GM20431 (cell line): ENCODE results near the gene KCNJ15.

Source experiments
- in situ Hi-C: fragments of 300-500 bp; cut with MseI, MboI; formaldehyde crosslinking; loops from one replicate; pipeline ENCODE4 v1.15.0; 2020; ENCODE audit warnings: low sequenced_read_pairs; ENCODE audit not compliant: unreplicated experiment

The KCNJ15 gene

DNA sequence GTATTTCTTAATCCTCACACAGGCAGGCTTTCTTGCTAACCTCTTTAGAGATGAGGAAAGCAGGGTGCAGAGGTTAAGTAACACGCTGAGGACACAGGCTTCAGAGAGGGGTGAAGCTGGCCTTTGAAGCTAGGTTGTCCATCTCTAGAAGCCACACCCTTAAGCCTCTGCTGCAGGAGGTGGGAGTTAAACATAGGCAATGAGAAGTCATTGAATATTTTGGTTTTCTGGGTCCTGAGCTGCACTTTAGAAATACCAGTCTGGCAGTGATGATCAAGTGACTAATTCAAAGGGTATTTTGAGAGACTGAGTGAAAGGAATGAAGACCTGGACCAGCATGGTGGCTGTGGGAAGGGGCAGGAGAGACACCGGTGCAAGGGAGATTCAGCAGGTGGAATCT lies 9.9 kb downstream of the KCNJ15 start:
- in situ Hi-C loops = no loop called here

DNA sequence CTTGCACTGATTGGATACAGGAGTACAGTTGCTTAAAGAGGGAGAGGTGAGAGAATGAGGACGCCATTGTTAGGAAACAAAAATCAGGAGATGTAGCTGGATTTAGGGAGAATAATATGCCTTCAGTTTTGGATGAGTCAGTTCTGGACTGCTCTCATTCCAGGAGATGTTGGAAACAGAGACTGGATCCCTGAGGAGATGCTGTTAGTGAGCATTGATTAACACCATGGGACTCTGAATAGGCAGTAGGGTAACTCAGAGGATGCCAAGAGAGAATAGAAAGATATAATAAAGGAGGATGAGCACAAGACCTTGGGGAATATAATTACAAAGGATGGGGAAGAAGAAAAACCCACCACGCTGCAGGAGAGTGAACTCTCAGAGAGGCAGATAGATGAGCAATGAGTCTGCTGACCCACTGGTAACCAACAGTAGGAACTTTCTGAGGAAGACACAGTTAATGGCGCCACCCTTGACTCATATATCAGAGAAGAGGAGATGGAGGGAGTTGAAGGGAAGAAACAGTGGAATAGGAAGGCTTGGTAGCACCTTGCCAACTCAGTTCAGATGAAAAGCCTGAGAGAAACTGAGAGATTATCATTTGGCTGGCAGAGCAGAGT lies 10.5 kb downstream of the KCNJ15 start:
- in situ Hi-C loops = no loop called here

- in situ Hi-C loops = no loop called here
Measured at GRCh38 chr21:38267991-38268863, 11.4 kb downstream of the KCNJ15 start.

DNA sequence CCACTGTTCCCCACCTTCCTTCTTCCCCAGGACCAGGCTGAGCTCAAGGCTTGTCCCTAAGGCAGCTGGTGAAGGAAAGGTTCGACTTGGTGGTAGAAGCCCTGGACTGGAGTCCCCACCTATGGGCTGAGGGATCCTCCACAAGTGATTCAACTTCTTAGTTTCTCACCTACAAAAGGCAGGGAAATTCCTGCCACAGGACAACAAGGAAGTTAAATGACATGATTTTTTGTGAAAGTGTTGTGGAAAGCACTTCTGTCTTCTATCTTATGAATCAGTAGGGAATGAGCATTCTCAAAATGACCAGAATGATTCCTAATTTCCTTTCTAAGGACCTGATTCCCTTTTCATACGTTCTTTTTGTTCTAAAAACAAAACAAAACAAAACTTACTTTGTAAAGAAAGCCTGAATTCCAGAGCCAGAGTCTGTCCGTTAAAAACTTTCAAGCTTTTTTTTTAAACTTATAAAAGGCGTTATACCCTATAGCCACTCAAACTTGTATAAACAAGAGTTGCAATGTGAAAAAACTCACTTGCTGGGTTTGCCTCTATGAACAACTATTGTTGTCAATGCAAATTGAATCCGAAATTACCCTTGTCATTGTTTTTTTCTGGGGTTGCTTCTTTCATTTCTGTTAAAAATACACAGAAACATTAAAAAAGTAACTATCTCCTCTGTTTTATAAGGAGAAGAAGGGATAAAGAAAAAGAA lies 12.2 kb downstream of the KCNJ15 start:
- in situ Hi-C loops = no loop called here

GRCh38 chr21:38269576-38269936 lies 12.8 kb downstream of the KCNJ15 start:
- in situ Hi-C loops = no loop called here

DNA sequence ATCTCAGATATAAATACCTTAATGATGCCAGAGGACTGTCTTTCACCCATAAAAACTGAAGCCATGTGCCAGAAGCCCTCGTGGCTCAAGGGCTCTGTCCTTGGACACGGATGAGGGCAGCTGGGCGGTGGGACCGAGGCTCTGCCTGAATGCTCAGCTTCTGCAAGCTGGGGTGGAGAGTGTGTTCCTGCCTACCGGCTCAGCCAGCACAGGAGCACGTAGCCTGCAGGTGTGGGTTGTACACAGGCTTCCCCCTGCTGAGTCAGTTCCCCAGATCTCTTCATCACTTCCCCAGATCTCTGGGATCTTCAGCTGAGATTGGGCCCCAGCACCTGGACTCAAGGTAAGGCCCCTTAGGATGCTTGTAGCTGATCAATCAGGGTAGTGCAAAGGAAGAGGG lies 15.4 kb downstream of the KCNJ15 start:
- in situ Hi-C loops = no loop called here

DNA sequence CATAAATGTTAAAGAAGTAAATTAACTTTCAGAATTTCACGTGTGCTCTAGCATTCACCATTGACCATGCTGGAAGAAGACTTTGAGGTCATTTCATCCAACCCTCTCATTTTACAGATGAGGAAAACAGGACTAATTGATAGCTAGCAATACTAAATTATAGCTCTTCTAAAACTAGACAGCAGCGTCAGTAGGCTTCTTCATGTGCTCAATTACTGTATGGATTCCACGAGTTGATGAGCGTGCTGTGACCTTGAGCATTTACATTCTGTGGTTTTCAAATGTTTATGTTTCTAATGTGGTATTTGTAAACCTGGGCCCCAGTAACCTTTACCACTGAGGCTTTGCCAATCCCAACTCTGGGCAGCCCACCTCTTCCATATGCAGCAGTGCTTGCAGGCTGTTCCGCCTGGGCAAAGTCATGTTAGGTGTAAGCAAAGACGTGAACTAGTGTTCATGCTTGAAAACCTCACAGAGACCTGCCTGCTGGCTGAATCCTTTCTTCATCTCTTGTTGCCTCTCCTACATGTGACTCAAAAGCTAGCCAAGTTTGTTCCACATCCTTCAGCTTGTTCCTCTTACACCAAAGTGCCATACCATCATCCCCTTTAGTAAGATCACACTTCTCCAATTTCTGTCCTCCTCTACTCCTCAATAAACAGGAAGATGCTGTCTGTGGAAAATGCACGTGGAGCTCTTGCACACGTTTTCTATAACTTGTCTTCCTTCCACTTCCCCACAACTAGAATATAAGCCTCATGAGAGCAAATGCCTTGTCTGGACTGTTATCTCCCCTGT lies 17.2 kb downstream of the KCNJ15 start:
- in situ Hi-C loops = no loop called here

- in situ Hi-C loops = no loop called here
Measured at GRCh38 chr21:38277501-38278131, 20.8 kb downstream of the KCNJ15 start.

DNA sequence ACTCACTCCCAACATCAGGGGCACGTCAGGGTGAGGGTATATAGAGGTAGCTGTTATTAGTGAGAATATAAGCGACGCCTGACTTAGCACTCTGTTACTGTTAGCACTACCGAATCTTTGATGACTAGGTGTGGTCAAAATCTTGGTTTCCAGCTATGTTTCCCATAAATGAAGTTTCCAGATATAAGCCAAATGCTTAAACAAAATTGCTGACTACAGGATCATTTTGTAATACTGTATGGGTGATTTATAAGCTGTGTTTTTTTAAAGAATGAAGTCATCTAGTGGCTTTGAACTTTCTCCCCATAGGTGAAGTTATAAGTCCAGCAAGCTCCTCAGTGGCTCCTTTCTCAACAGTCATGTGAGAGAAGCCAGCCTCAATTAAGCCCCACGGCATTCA lies 23.7 kb downstream of the KCNJ15 start:
- in situ Hi-C loops = no loop called here

GRCh38 chr21:38280867-38281266 lies 24.1 kb downstream of the KCNJ15 start:
- in situ Hi-C loops = no loop called here

DNA sequence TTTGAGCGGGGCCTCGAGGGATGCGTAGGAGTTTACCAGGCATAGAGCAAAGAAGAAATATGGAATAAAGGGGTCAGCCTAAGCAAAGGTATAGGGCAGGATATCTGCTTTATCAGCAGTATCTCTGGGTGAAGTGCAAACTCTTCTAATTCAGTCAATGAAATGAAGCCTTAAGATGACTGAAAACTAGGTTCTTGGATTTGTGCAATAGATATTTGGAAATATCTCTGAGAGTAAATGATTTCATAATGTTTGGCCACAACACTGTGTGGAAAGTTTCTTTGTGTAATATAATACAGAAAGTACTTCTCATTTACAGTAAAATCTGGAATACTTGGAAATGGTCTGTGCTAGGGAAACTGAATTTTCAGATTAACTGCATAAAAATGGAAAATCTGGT lies 26.1 kb downstream of the KCNJ15 start:
- in situ Hi-C loops = no loop called here

DNA sequence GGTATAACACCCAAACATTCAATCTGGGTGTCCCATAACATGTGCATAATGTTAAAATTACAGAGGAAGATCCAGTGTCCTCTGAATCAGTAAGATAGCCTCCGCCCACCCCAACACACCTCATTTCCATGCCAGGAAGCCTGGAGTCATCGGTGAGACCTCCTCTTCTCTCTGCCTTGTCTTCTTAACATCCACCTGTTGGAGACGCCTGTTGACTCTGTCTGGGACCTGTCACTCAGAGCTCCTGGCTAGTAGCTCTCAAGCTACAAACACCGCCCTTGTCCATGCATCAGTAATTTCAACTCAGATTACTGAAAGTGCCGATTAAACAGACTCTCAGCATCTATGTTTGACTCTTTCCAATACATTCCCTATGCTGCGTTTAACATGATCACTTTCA lies 27.4 kb downstream of the KCNJ15 start:
- in situ Hi-C loops = no loop called here

- in situ Hi-C loops = no loop called here
Measured at GRCh38 chr21:38286739-38287471, 30.1 kb downstream of the KCNJ15 start.

- in situ Hi-C loops = no loop called here
Measured at GRCh38 chr21:38287476-38287875, 30.7 kb downstream of the KCNJ15 start.

DNA sequence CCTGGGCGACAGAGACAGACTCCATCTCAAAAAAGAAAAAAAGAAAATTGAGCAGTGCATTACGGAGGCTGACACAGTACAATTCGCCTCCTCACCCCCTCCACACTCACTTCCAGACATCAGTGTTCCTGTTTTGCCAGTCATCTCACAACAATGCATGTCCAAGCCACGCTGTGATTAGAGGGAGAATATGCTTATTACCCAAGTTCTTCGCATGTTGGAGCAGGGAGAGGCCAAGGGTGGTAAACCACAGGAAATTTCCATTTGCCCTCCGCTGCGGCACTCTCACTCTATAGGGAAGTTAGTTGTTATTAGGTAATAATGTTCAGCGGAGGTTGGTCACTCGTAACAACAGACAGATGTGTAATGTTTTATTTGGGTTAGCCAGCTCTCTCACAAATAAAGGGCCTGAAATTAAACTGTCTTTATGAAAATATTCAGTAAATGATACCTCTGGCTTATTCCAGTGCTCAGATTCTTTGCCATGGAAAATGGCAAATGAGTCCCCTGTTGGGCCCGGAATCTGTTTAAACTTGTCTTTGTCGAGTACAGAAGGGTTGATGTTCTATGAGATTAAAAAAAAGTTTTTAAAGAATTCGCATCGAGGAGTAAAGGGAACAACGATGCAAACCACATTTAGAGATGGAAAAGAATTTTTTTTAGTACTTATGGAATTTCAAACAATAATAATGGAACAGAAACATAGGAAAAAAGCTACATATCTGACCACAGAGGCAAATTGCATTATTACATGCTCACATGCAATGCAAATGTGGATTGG lies 33.1 kb downstream of the KCNJ15 start:
- in situ Hi-C loops = no loop called here

DNA sequence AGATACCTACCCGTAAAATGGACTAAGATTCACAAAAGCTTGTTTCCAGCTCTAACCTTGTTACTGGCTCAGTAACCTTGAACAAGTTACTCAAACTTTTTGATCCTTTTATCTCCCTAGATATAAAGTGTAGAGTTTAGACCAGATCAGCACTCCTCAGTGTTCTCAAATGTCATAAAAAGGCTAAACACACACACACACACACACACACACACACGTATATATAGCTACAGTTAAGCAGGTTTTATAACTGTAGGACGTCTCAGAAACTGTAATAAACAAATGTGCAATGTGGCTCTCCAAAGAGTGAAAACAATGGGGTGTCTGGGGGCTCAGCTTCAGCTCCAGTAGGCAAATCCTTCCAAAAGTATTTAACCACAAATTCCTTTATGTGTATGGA lies 34.0 kb downstream of the KCNJ15 start:
- in situ Hi-C loops = no loop called here

DNA sequence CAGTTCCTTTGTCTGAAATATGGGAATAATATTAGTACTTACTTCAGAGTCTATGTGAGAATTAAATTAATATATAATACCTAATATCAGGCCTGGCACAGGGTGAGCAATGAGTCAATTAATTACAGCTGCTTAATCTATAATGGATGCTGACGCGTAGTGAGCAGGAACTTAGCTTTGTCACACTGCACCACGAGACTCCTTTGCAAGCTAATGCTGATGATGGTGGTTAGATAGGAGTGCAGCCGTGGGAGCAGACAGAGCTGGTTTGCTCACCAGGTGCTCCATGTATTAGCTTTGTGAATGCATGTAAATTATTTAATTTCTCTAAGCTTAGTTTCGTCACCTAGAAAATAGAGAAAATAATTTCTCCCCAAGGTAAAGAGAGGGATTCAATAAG lies 35.1 kb downstream of the KCNJ15 start:
- in situ Hi-C loops = no loop called here

GRCh38 chr21:38293113-38293512 lies 36.3 kb downstream of the KCNJ15 start:
- in situ Hi-C loops = no loop called here

GRCh38 chr21:38293765-38294164 lies 37.0 kb downstream of the KCNJ15 start:
- in situ Hi-C loops = no loop called here
